Measurements from ENCODE around the gene C2CD4C.

Gene C2CD4C

DNA sequence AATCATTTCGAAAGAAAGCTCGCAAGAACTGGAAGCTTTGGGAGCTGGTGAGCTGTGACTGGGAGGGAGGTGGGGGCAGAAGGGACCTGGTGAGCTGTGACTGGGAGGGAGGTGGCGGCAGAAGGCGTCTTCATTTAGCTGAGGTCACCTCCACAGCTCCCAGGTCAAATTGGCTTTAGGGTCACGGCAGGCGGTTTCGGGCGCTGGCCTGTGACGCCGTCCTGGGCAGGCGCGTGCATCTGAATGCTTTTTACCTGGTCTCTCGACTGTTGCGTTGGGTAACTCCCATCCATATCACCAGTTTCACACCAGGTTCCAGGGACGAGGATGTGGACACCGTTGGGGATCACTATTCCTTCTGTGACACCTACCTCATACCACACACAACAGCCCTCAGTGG is 29.2 kb downstream of the C2CD4C start:
- no peak for DNase-seq

DNA sequence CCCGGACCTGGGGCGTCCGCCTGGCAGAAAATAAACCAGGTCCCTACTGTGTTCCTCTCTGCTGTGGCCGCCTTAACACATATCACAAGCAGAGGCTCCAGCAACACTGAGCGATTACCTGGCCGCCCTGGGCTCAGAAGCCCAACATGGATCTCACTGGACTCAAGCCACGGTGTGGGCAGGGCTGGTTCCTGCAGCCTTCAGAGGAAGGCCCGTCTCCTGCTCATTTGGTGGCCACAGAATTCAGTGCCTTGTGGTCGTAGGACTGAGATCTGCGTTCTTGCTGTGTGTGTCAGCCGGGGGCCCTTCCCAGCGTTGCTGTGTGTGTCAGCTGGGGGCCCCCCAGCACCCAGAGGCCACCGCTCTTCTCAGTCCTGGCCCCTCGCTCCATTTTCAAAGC is 30.2 kb downstream of the C2CD4C start:
- DNase-seq, result no peak

DNA sequence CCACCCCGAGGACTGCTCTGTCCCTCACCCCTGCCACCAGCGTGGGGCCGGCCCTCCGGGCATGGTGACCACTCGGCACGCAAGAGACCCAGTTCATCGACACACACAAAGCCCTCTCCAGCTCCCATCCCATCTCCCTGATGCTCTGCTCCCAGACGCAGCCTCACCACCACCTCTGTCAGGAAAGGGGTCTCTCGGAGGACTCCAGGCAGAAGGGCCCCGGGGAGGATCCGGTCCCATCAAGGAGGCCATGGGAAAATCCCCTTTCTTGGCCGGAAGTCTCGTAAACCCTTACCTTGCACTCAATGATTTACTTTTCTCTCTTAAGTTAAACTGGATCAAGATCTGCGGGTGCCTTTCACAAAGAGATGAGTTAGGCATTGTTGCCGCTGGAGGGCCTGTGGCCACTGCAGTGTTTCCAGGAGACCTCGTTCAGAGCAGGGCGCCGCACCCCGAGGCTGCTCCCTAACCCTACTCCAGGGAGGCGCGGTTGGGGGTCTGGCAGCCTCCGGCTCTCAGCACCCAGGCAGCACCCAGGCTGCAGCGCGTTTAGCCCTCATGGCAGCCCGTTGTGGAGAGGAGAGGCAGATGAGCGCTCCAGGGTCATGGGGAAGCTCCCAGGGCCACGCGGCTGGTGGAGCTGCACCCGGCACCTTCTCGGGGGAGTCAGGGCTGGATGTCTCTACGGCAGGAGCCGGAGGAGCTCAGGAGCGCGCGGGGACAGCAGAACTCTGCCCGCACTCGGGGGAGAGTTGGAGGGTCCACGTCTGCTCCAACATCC is 31.0 kb downstream of the C2CD4C start:
- no peak for DNase-seq

DNA sequence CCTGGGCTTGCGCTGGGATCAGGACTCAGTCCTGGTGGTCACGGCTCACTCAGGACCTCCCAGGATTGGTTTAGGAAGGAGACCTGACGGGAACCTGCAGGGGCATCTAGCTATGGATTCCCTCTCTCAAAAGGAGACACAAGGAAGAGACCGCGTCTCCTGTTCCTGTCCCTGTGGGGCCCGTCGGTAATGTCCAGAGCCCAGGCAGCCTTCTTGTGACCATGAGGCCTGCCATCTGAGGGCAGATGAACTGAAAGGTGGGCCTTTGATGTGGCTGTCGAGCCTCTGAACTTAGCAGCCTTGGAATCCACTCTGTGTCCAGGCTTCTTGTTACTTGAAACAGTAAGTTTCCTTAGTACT is 32.9 kb downstream of the C2CD4C start:
- no peak for DNase-seq

DNA sequence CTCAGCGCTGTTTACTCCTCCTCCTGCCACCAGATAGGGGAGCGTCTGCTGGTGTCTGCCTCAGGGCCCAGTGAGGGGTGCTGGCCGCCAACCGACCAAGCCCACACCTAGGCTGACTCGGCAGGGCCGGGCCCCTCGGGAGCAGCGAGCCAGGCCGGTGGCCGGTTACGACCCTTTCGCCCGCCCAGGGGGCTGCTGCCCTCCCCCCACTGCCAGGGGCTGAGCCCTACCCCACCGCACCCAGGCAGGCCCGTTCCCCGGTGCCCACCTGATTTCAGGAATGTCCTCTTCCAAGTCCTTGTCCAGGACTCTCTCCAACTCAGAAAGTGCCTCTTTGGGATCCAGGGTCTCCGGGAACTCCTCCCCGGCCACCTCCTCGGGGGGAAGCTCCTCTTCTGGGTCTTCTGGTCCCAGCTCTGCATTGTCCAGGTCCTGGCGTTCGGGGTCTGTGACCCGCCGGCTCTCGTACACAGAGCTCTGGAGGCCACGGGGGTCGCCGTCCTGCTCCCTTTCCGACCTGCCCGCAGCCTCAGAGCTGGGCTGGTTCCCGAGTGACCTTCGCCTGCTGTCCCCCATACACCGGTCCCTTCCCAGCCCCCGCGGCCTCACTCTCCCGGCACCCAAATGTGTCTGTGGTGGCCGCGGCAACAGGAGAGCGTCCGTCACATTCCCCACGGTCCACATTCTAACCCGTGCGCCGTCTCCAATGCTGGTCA is 33.4 kb downstream of the C2CD4C start:
- DNase-seq, result no peak

DNA sequence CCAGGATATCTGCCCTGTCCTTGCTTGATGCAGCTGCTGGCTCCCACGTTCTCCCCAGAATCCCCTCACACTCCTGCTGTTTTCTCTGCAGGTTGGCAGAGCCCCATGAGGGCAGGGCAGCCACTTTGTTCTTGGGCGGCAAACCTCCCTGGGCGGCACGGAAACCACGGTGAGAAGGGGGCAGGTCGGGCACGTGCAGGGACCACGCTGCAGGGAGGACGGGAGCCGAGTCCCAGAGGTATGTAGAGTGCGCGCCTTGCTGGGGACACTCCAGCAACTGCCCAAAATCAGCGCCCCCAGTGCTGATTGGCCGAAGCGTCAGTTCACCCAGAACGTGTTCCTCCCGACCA is 34.1 kb downstream of the C2CD4C start:
- no peak for DNase-seq

DNA sequence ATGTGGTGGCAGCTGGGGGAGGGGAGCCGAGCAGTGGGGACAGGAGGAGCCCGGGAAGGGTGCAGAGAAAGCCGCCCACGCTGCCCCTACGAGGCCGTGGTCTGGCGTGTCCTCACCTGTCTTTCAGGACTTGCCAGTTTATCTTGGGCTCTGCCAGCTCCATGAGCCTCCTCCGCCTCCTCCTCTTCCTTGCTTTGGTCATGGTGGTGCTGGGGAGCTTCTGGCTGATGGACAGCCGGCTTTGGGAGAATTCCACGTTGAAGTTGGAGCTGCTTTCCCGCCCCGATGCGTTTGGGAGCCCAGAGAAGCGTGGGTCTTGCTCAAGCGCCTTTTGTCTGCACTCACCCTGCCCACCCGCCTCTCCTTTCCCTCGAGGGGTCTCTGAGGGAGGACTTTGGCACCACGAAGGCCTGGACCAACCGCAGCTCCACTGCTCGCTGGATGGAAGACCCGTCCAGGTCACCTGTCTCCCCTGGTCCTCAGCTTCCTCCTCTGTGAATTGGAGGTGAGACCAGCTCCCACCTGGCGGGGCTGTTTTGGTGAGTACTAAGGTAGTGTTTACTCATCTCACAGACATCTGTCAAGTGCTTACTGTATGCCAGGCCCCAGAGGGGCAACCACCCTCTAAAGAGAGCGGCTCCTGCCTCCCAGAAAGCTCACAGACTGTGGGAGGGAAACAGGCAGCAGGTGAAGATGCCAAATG is 34.6 kb downstream of the C2CD4C start:
- no peak for DNase-seq

DNA sequence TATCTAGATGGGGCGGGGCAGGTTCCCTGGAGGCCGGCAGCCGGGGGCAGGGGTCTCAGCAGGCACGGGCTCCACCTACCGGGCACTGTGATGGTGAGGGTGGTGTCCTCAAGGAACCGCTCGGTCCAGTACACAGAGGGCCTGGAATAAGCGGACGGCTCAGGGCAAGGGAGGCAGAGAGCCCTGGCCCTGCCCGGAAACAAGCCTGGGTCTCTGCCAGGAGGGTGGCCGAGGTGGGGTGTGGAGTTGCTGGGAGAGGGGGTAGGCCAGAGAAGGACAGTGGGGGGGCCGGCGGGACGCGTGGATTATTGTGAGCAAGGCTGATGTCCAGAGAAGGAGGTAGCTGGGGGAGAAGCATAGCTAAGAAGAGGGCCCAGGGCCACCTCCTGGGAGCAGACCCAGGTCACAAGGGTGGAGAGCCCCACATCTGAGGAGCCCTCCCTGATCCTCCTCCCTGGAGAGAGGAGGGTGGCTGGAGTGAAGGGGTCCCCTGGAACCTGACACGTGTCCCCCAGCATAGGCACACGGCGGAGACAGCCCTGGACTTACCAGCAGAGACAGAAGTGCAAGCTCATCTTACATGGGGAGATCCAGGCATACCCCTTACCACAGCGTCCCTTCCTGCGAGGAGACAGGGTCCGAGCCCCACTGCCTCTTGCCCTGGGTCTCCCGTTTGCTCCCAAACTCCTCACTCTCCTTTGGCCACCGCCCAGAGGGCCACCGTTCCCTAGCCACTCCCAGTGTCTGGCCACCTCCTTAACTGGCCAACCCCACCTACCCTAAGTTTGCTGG is 35.4 kb downstream of the C2CD4C start:
- no peak for DNase-seq

DNA sequence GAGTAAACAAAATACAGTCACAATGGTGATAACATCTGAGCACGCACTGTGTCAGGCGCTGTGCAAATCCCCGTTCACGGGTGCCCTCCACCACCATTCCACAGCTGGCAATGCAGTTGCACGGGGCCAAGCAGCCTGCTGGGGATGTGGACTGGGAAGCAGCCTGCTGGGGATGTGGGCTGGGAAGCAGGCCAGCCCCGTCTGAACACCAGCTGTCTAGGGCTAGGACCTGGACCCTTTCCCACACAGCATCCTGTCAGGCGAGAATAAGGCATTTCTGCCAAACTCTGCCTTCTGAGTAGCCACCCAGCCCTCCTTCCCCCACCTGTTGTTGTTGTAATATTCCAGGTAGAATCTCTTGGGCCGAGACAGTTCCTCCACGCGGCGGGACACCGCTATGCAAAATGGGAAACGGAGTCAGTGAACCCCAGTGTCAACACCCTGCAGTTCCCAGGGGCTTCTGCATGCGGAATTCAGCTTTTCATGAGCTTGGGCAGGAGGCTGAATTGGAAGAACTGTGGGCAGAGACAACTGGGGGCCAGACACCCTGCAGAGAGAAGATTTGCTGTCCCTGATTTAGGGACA is 36.5 kb downstream of the C2CD4C start:
- no peak for DNase-seq

DNA sequence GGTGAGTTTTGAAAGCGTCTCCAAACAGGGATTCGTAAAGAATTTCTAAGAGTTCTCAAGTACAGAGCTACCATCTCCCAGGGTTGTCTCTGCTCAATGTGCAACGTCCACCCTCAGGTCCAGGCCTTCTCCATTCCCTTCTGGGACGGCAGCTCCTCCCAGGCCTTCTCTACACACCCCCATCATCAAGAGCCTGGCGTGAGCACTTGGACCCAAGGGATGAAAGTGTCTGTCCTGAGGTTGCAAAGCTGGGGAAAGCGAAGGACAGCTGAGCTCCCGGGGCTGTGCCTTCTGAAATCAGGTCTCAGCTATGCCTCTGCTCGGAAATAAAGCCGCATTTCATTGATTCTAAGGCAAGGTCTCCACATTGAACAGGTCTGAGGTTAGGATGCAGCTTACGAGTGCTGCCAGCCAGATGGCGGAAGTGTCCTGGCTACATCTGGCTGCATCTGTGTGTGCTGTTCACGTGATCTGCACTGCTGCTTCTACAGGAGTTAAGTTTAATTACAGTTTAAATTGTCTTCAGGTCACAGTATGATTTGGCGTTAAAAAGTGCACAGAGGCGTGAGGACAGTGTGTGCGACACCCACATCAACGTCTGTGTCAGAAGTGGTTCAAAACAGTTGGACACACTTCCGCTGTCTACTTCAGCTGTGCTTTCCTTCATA is 37.3 kb downstream of the C2CD4C start:
- no peak for DNase-seq

DNA sequence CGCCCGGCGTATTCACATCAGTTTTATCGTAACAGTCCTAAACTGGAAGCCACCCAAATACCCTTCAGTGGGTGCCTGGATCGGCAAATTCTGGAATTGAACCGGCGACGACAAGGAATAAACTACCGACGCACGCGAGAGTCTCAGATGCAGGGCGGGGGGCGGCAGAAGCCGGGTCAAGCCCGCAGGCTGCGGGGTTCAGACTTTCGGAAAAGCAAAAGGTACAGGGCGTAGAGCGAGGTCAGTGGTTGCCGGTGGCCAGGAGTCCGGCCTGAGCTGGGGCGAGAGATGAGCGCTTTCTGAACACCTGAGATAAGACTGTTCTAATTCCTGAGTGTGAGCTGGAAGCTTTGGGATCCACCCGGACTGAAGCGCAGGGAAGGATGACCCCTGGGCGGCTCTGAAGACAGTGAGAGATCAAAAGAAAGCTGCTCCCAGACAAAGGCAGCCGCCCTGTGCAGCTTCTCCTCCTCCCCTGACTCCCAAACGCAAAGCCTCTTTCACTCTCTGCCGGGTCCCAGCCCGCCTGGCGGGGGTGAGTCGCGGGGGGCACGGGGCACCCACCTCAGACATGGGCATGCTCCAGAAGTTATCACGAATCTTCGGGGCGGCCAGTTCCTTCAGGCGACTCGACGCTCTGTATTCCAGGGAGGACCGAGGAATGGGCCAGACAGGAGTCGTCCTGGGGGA is 38.2 kb downstream of the C2CD4C start:
- no peak for DNase-seq

DNA sequence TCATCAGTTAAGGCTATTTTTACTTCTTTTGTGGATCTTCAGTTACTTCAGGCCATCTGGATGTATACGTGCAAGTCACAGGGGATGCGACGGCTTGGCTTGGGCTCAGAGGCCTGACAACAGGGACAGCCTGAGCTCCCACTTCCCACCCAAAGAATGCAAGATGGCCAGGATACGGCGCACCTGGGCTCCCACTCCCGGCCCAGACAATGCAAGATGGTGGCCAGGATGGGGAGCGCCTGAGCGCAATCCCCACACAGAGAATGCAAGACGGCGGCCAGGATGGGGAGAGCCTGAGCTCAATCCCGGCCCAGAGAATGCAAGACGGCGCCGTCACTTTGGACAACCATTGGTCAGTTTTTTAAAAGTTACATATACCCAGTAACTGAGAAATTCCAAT is 39.1 kb downstream of the C2CD4C start:
- no peak for DNase-seq

DNA sequence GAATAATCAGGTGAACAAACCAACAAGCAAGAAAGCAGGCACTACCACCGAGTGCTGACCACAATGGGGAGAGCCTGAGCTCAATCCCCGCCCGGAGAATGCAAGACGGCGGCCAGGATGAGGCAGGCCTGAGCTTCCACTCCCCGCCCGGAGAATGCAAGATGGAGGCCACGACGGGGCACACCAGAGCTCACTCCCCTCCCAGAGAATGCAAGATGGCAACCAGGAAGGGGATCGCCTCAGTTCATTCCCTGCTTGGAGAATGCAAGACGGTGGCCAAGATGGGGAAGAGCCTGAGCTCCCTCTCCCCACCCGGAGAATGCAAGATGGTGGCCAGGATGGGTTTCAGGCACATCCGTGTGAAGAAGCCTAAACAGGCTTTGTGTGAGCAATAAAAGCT is 39.7 kb downstream of the C2CD4C start:
- DNase-seq, result no peak

DNA sequence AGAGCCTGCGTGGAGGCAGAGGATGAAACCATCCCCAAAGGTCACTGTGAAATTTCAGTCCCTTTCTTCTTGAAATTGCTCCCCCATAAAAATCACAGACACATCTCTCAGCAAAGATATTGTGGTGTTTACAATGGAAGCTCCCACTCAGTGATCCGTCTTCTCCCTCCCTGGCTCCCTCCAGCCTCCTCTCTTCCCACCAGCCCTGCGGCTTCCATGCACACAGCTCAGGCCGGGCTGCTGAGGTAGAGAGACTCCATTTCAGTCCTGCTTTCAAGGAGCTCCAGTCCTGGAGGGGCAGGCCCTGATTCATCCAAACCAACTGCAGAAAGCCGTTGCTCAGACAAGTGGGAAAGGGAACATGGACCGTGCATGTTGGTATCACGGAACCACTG is 40.3 kb downstream of the C2CD4C start:
- no peak for DNase-seq

DNA sequence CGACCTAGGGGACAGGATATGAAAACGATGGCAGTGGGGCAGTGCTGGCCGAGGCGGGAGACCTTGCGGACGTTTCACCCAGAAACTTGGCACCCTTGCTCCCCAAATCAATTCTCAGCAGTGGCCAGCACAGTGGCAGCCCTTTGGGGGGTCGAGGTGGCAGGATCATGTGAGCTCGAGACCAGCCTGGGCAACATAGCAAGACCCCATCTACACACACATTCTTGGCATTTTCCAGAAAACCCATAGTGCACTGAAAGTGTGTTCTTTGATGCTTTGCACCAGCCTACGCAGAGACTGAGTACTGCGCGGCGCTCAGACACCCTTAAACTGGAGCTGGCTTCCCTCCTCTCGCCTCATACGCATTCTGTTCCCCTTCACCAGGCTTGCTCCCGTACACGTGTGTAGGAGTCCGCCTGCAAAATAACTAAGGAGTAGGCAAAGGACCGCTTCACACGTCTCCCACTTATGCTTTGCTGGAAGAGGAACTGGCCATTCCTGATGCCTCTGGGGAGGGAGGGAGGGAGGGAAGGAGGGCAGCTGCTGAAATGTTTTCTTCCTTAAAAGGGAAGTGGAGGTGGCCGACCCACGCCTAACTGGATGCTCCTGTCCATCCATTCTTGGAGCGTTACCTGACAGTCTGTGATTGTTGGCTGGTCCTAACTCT is 40.9 kb downstream of the C2CD4C start:
- no peak for DNase-seq

DNA sequence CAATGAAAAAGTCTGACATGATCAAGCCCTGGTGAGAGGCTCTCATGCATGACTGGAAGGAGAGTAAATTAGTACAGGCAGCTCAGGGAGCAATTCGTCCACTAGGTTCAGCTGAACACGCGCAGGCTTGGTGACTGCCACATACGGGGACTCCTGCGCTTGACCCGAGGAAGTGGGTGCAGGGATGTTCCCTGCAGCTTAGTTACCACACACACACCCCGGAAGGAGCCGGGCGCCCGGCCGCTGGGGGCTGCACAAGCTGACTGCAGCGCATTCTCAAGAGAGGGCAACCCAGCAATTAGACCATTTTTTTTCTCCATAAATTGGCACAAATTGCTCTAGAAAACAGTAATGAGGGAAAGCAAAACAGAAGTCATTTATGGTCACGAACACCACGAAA is 41.4 kb downstream of the C2CD4C start:
- no peak for DNase-seq

DNA sequence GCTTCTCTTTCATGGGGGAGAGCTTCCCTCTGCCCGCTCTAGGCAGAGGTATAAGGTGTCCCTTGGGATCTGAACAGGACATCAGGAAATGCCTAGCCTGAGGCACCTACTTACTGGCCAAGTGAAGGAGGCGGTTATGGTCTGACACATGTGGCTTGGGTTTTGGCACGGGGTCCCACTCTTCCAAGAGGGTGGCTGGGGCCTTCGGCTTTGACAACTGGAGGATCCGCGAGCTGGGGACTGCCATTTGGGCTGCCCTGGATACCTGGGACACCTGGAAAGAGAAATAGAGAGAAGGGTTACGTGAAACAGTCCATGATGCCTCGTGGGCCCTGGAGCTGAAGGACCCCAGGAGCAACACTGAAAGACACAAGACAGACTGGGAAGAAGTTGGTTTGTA is 42.0 kb downstream of the C2CD4C start:
- no peak for DNase-seq

DNA sequence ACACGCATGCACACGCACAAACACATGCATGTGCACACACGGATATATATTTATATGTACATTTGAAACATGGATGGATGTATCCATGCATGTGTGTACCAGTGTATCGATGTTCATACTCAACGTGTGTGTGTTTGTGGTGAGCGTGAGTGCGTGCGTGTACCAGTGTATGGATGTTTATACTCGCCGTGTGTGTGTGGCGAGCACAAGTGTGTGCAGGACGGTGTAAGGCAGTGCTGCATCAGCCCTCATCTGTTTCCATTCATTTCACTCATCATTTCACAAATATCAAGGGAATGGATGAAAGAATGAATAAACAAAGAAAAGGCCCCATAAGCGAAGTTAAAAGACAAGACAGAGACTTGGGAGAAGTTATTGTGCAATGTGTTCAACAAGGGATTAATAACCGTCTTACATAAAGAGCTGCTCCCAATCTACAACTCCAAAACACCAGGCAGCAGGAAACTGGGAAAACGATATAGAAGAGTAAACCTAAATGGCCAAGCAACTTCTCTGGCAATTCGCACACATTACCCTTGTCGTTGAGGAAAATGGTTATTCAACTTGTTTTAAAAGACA is 42.7 kb downstream of the C2CD4C start:
- no peak for DNase-seq

DNA sequence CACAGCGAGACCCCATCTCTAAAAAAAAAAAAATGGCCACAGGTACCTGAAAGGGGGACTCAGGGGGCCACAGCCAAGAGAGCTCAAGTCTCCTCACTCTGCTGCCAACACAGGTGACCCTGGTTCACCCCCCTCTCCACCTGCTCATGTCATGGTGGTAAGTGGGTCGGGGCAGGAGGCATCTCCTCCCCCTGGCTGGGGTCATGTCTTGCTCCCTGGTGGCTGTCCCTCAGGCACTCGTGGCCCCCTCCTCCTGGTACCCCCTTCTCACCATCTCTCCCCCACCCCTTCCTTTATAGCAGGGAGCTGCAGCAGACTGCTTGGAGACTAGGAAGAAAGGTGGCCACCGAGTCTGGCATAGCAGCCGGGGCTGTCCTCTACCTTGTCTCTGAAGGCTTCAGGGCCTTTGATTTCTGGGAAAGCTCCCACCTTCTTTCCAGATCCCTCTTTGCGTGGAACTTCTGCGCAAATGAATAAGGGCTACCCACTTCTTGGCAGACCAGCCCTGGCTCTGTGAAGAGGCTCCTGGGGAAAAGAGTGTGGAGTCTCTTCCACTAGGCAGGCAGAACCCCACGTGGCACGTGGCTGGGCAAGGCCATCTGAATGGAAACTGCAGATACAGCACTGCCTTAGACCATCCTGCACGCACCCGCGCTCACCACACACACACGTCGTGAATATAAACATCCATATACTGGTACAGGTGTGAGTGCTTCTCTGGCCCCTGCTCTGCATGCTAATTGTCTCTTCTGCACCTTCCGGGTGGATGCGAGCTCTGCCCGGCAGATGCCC is 44.3 kb downstream of the C2CD4C start:
- DNase-seq, result no peak

DNA sequence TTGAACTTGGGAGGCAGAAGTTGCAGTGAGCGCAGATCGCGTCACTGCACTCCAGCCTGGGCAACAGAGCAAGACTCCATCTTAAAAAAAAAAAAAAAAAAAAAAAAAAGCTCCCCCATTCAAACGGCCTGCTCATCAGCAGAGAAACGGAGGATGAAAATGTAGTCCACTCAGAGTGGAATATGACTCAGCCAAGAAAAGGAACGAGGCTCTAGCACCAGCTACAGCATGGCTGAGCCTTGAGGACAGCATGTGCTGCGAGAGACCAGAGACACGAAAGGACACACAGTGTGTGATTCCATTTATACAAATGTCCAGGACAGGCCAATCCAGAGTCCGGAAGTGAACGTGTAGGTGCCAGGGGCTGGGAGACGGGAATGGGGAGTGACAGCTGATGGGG is 46.3 kb downstream of the C2CD4C start:
- no peak for DNase-seq
